ENCODE data around the gene SRGAP3.

GRCh38 chr3:9078561-9079240 lies 170.7 kb downstream of the SRGAP3 start:
- no peak for TF ChIP-seq EZH2 (IDR thresholded peaks at IDR 0.05; ENCODE audit: low read length, missing control alignments)
- no peak for TF ChIP-seq CTCF (conservative IDR thresholded peaks at IDR 0.05 in 1 of 2, IDR thresholded peaks at IDR 0.05 in 1 of 2; ENCODE audit: low read depth in 1 of 2, low read length in 2 of 2)
